Mesothelial cell of epicardium (in vitro differentiated cells): ENCODE data around the gene SORL1. TPM values are rescaled to one million over a fixed set of nuclear protein-coding genes. Genes with fewer than 3 reads are reported as not detected.

ENCODE experiments used
- DNase-seq, 2 experiments: peaks; one replicate each; pipeline ENCODE4 v3.0.0; 2021; ENCODE audit warnings: low spot score in 2 of 2; ENCODE audit not compliant: unreplicated experiment in 2 of 2
- H3K27ac Mint-ChIP-seq: 2 replicates; pipeline ENCODE4 v1.8.0; 2021; ENCODE audit warnings: mixed read lengths
- H3K27me3 Mint-ChIP-seq: 2 replicates; pipeline ENCODE4 v1.8.0; 2021; ENCODE audit warnings: low read depth, mixed read lengths
- H3K36me3 Mint-ChIP-seq: 2 replicates; pipeline ENCODE4 v1.8.0; 2021; ENCODE audit warnings: mixed read lengths
- H3K4me1 Mint-ChIP-seq: 2 replicates; pipeline ENCODE4 v1.8.0; 2021; ENCODE audit warnings: mixed read lengths
- H3K4me3 Mint-ChIP-seq: 2 replicates; pipeline ENCODE4 v1.8.0; 2021; ENCODE audit warnings: mild to moderate bottlenecking, moderate library complexity, mixed read lengths
- H3K9me3 Mint-ChIP-seq: 2 replicates; pipeline ENCODE4 v1.8.0; 2021; ENCODE audit warnings: mixed read lengths
- CTCF ChIP-seq: fragments of 200-600 bp; sonication (generic); IDR thresholded peaks from one replicate; pipeline ENCODE4 v1.5.0; 2021; ENCODE audit warnings: antibody characterized with exemption; ENCODE audit not compliant: unreplicated experiment
- total RNA-seq: library from RNA; stranded (reverse); gene quantifications from 3 replicates; pipeline ENCODE4 v1.2.1, GENCODE V29; 2021

Gene SORL1
- total RNA-seq, 1 donor from 2014 or later: 32.8 TPM

DNA sequence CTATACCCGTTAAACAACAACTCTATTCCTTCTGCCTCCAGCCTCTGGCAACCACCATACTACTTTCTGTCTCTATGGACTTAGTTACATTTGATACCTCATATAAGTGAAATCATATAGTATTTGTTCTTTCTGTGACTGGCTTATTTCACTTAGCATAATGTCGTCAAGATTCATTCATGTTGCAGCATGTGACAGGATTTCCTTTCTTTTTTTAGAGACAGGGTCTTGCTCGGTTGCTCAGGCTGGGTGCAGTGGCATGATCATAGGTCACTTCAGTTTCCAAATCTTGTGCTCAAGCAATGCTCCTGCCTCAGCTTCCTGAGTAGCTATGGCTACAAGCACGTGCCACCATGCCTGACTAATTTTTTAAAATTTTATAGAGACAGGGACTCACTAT is 29.4 kb upstream of the SORL1 start:
- H3K4me1 Mint-ChIP-seq: peaks cover 3% of the 10 kb centered on the region
- no peak overlapping the region for H3K4me3 Mint-ChIP-seq
- H3K9me3 Mint-ChIP-seq: peaks cover 4% of the 10 kb centered on the region
- no peak overlapping the region for H3K27ac Mint-ChIP-seq
- no peaks in the 10 kb centered on the region for H3K36me3 Mint-ChIP-seq
- peaks cover 19% of the 10 kb centered on the region for H3K27me3 Mint-ChIP-seq
- DNase-seq: no peak
- no peak for TF ChIP-seq CTCF

- Mint-ChIP-seq H3K9me3 (peaks cover 4% of the 10 kb centered on the region), H3K36me3 (no peaks in the 10 kb centered on the region), H3K4me3 (no peak overlapping the region), H3K27ac (no peak overlapping the region), H3K27me3 (peaks cover 27% of the 10 kb centered on the region), H3K4me1 (peaks cover 10% of the 10 kb centered on the region)
- no peak for DNase-seq
- no peak for TF ChIP-seq CTCF
These were observed 26.3 kb upstream of the SORL1 start for GRCh38 chr11:121425828-121426227.

DNA sequence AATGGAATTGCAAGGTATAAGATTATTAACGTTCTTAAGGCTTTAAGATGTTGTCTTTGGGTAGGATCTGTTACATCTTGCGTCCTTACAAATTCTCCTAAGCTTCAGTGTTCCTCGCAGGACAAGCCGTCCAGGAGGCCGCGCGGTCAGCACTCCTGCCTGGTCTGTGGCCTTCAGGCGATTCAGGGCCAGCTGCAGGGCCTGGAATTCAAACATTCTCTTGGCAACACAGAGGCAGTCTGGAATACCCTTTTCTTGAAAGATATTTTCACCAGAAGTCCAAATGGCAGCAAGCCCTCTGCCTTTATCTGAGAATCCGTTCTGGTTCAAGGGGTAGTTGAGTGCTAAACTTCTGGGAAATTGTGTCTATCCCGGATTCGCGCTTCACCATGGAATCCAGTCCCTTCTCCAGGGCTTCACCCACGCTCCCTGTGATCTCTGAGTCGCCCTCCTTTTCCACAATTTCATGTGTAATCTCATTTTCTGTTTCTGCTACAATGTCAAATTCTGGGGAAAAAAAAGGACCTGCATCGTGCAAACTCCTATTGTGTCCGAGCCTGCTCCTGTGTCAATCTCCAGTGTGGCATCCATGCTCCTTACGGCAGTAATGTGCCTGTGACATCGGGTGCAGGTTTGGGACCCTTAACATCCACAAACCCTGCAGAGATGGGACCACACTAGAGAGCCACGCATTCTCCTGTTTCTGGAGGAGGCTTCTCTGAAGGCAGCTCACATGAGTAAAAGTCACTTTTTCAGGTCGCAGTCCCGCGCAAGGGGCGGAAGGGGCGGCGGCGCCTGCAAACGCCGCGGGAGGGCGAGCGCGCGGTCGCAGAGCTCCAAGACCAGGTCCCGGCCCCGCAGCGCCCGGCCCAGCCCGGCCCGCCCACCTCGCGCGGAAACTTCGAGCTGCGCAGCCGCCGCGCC is 25.4 kb upstream of the SORL1 start:
- Mint-ChIP-seq H3K27me3 (peaks cover 27% of the 10 kb centered on the region), H3K4me3 (peak overlapping the region; percentile 56), H3K27ac (no peak overlapping the region), H3K9me3 (peaks cover 4% of the 10 kb centered on the region), H3K36me3 (no peaks in the 10 kb centered on the region), H3K4me1 (peaks cover 10% of the 10 kb centered on the region)
- TF ChIP-seq CTCF: no peak
- peak in 1 of 2 experiments; percentile 23 for DNase-seq

DNA sequence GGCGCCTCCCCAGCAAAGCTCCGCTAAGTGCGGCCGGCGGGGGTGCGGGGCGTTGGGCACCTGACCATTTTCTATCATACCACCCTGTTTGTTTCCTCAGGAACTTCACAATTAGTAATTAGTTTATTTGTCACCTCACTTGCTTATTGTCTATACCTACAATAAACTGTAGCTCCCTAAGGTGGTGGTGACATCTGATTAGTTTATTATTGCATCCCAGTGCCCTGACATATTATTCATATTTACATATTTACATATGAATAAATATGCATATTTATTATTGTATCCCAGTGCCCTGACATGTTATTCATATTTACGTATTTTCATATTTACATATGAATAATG is 24.7 kb upstream of the SORL1 start:
- Mint-ChIP-seq H3K27me3 (peaks cover 27% of the 10 kb centered on the region), H3K4me1 (peaks cover 10% of the 10 kb centered on the region), H3K9me3 (peaks cover 4% of the 10 kb centered on the region), H3K36me3 (no peaks in the 10 kb centered on the region), H3K4me3 (no peak overlapping the region), H3K27ac (no peak overlapping the region)
- TF ChIP-seq CTCF: no peak
- no peak for DNase-seq

DNA sequence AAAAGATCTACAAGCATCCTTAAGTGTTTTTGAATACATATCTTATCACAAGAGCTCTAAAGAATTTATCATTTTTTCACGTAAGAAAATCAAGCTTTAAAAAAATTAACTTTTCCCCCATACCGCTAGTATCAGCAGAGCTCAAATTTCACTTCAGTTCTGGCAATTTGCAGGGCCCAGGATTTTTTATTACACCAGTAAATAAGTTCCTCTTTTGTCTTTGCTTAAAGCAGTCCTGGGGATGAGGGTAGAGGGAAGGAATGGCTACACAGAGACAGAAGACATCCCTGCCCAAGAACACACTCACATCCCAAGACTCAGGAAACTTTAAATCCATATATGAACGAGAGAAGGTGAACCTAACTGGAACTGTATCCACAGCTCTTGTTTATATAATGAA is 22.6 kb upstream of the SORL1 start:
- DNase-seq: no peak
- Mint-ChIP-seq H3K9me3 (peaks cover 4% of the 10 kb centered on the region), H3K36me3 (no peaks in the 10 kb centered on the region), H3K4me1 (peaks cover 10% of the 10 kb centered on the region), H3K4me3 (no peak overlapping the region), H3K27me3 (peaks cover 23% of the 10 kb centered on the region), H3K27ac (no peak overlapping the region)
- no peak for TF ChIP-seq CTCF
